Measurements from ENCODE around the gene TM4SF5.

The TM4SF5 gene

GRCh38 chr17:4744999-4745969, 26.4 kb upstream of the TM4SF5 start:
- DNase-seq (ENCODE audit: low read depth in 2 of 3, low spot score in 1 of 3) = no peak

DNA sequence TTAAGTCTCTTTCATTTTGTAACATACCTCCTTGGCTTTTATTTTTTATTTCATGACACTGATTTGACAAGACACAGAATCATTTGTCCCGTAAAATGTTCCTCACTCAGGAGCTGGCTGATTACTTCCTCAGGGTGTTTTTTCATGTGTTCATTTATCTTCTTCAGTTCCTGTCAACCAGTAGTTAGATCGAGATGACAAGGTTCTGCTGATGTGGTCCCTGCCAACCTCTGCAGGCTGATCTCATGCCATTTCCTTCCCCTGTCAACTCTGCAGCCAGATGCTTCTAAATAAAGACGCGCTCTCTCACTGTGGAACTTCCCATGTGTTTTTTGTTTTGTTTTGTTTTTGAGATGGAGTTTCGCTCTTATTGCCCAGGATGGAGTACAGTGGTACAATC, 23.8 kb upstream of the TM4SF5 start:
- DNase-seq (ENCODE audit: low read depth in 2 of 3, low spot score in 1 of 3) = no peak

DNA sequence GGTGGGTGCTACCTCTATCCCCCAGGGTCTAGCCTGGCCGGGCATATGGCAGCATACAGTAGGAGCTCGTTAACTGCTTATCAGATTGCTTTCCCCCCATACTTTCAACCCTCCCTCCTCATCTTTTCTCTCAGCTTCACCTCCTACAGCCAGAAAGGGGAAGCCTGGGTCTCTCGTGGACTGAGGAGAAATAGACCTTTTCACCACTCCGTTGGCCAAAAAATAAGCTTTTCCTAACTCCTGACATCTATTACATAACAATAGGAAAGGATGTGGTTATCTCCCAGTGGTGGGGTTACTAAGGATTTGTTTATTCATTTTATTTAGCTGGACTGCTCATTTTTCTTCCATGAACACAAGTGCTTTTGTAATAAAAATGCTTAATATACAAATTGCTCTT, 23.0 kb upstream of the TM4SF5 start:
- DNase-seq (ENCODE audit: low read depth in 2 of 3, low spot score in 1 of 3) = no peak

DNA sequence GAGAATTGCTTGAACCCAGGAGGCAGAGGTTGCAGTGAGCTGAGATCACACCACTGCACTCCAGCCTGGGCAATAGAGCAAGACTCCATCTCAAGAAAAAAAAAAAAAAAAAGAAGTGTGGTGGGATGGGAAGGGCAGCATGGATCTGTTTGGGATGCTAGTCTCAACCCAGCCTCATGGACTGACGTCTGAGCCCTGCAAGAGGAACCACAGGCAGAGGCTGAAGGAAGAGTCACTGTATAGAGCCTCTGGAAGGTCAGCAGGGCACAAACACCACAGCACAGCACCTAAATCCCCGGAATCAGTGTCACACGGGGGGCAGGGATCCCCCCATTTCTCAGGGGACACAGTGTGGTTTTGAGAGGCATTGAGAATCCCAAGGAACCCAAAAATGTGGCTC, 21.1 kb upstream of the TM4SF5 start:
- no peak for DNase-seq (ENCODE audit: low read depth in 2 of 3, low spot score in 1 of 3)

DNA sequence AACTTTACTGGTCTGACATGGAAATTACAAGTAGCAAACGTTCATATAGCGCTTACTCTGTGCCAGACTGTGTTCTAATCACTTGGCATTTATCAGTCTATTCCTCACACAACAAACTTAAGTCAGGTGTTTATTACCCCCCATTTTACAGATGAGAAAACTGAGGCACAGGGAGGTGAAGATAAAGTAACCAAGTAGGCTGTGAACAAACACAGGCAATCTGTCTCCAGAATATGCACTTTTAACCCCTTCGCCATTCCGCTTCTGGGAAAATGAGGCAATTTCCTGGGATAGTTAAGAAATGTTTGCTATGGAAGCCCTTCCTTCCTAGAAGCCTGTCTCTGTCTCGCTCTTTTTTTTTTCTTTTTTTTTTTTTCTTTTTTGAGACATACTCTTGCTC, 19.8 kb upstream of the TM4SF5 start:
- no peak for DNase-seq (ENCODE audit: low read depth in 2 of 3, low spot score in 1 of 3)

GRCh38 chr17:4753392-4753791, 18.3 kb upstream of the TM4SF5 start:
- DNase-seq (ENCODE audit: low read depth in 2 of 3, low spot score in 1 of 3) = no peak

DNA sequence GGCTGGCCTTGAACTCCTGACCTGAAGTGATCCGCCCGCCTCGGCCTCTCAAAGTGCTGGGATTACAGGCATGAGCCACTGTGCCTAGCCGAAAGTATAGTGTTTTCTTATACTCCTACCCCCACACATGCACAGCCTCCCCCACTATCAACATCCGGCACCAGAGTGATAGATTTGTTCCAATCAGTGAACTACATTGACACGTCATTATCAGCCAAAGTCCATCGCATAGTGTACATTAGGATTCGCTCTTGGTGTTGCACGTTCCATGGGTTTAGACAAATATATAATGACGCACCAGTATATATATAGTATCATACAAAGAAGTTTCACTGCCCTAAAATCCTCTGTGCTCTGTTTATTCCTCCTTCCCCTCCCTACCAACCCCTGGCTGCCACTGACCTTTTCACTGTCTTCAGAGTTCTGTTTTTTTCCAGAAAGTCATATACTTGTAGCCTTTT, 11.9 kb upstream of the TM4SF5 start:
- DNase-seq (ENCODE audit: low read depth in 2 of 3, low spot score in 1 of 3) = no peak

DNA sequence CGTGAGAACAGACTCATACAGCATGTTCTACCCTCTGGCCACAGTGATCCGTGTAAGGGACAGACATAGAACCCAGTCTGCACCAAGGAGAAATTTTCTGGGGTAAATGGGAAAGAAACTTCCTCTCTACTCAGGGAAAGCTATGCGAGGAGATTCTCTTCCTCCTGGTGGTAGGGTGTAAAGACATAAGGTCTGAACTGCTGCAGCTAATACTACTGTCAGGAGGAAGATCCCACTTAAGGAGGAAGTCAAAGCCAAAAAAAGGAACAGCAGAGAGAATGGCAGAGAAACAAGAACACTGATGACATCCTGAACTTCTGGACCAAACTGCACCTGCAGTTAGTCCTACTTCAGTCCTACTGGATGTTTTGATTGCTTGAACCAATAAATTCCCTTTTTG, 7.1 kb upstream of the TM4SF5 start:
- DNase-seq (ENCODE audit: low read depth in 2 of 3, low spot score in 1 of 3) = no peak

- DNase-seq (ENCODE audit: low read depth in 2 of 3, low spot score in 1 of 3) = no peak
Observed at GRCh38 chr17:4766201-4766600, 5.5 kb upstream of the TM4SF5 start.

- DNase-seq (ENCODE audit: low read depth in 2 of 3, low spot score in 1 of 3) = no peak
Observed at GRCh38 chr17:4766723-4767122, 5.0 kb upstream of the TM4SF5 start.

GRCh38 chr17:4768298-4768697, 3.4 kb upstream of the TM4SF5 start:
- DNase-seq (ENCODE audit: low read depth in 2 of 3, low spot score in 1 of 3) = no peak

DNA sequence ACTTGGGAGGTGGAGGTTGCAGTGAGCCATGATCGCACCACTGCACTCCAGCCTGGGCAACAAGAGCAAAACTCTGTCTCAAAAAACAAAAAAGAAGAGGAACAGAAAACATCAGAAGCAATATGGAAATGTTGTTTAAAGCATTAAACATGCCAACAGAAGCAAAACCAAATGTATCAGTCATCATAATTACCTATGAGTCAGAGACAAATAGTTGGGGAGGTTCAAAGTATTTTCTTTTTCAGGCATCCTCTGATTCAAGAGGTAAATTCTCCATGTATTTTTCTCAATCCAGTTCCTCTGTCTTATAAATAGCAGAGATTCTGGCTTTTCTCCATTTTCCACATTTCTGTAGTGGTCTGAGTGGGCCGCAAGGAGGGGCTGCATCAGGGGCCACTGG, 2.1 kb upstream of the TM4SF5 start:
- DNase-seq (ENCODE audit: low read depth in 2 of 3, low spot score in 1 of 3) = no peak

- DNase-seq (ENCODE audit: low read depth in 2 of 3, low spot score in 1 of 3) = no peak
Observed at GRCh38 chr17:4772235-4772613, 538 bp downstream of the TM4SF5 start.

DNA sequence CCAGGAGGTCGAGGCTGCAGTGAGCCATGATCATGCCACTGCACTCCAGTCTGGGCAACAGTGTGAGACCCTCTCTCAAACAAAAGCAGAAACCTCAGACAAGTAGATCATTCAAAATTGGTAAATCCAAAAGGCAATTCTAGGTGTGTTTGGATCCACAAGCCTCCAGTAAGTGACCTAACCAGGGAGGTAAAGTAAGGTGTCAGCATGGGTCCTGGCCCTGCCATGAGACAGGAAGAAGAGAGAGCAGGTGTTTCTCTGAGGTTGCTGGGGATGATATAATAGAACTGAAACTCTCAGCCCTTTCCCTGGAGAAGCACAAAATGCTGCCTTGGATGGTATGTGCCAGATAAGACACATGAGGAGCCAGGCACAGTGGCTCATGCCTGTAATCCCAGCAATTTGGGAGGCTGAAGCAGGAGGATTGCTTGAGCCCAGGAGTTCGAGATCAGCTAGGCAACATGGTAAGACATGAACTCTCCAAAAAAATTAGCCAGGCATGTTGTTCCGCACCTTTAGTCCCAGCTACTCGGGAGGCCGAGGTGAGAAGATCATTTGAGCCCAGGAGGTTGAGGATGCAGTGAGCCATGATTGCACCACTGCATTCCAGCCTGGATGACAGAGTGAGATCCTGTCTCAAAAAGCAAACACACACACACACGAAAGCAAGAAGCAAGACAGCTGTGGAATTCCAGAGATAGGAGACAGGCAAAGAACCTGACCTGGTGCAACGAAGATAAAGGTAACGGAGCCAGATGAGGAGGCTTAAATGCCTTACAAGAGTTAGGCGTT, 6.5 kb downstream of the TM4SF5 start:
- DNase-seq (ENCODE audit: low read depth in 2 of 3, low spot score in 1 of 3) = no peak

- no peak for DNase-seq (ENCODE audit: low read depth in 2 of 3, low spot score in 1 of 3)
Observed at GRCh38 chr17:4780325-4780955, 8.8 kb downstream of the TM4SF5 start.

DNA sequence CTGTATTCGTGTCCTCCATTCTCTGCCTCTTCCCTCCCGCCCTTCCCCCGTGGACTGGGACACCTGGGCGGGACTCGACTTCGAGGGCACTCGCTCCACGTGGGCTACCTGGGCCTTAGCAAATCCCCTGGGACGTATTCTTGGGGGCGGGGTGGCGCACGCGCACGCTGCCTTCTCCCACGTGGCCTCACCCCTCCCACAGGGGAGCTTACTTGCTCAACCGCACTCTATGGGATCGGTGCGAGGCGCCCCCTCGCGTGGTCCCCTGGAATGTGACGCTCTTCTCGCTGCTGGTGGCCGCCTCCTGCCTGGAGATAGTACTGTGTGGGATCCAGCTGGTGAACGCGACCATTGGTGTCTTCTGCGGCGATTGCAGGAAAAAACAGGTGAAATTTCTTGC, 11.0 kb downstream of the TM4SF5 start:
- DNase-seq (ENCODE audit: low read depth in 2 of 3, low spot score in 1 of 3) = no peak

- no peak for DNase-seq (ENCODE audit: low read depth in 2 of 3, low spot score in 1 of 3)
Observed at GRCh38 chr17:4785311-4786105, 13.8 kb downstream of the TM4SF5 start.

- DNase-seq (ENCODE audit: low read depth in 2 of 3, low spot score in 1 of 3) = no peak
Observed at GRCh38 chr17:4786106-4786511, 14.4 kb downstream of the TM4SF5 start, which contains the start of gene VMO1. TSS of gene VMO1 (minus strand) at chr17:4786364. CDS start at chr17:4786352, 12 bp downstream.

- no peak for DNase-seq (ENCODE audit: low read depth in 2 of 3, low spot score in 1 of 3)
Observed at GRCh38 chr17:4786516-4786915, 14.8 kb downstream of the TM4SF5 start.

DNA sequence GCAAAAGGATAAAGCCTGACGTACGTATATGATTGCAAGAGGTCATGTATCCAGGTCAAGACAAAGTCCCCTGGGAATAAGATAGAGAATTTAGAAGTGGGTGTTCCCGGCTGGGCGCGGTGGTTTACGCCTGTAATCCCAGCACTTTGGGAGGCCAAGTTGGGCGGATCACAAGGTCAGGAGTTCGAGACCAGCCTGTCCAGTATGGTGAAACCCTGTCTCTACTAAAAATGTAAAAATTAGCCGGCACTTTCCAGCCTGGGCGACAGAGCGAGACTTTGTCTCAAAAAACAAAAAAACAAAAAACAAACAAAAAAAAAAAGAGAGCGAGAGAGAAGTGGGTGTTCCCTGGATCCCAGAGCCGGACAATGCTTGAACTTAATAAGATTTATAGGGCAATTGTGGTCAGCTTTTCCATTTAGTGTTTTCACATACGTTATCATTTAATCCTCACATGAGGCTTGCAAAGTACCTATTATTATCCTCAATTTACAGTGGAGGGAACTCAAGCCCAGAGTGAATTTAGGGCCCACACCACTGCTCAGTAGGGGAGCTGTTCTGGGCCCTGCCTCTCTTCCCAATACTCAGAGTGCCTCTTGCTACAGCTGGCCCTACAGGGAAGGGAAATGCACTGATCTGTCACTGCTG, 16.6 kb downstream of the TM4SF5 start:
- DNase-seq (ENCODE audit: low read depth in 2 of 3, low spot score in 1 of 3) = no peak
